Fibroblast of gingiva (primary cell): ENCODE measurements around the gene TRMT1.
"Not testable (repeated sequence)": the region's sequence is repeated elsewhere in the genome, so short reads cannot be mapped to it uniquely, and the experiment has no call there.

Source experiments
- DNase-seq: peaks from one replicate; pipeline ENCODE4 v3.0.0-alpha.2; 2011; ENCODE audit warnings: low read depth

Gene TRMT1

DNA sequence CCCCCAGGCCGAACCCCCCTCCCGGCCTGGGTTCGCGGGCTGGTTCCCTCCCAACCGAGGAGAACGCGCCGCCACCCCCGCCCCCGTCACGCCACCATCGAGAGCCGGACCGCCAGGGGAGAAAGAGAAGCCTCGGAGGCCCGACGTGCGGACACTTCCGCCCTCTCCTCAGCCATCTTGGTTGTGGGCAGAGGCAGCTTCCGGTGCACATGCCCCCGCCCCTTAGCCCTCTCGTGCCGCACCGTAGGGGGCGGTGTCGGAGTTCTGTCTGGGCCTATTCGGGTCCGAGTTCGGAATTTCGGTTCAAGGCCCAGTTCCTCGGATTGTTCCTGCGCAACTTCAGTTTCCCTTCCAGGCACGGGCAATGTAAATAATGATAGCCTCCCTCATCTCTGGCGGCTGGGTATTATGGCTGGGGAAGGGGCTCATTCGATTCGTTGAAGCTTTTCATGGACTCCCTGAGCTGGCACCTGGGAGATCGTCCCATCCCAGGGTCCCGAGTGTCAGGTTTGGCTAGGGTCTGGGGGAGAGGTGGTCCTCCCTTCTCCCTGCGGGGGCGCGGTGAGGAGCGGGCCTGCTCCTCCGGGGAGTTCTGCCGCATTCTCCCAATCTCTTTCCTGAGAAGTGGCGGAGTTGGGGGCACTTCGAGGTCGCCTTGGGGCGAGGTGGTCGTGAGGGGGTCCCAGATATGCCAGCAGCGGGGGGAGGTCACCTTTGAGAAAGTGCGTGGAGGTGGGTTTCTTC, 33.8 kb upstream of the TRMT1 start, which contains the start of the genes IER2 and STX10:
Gene IER2, plus strand, starts transcription at position 225 of the 744 bp plus-strand sequence. CDS start 2,776 bp downstream, outside the sequence.
Gene STX10, minus strand, starts transcription at position 189 of the 744 bp plus-strand sequence. CDS start 202 bp downstream, outside the sequence.
- DNase-seq = peak; percentile 96

DNA sequence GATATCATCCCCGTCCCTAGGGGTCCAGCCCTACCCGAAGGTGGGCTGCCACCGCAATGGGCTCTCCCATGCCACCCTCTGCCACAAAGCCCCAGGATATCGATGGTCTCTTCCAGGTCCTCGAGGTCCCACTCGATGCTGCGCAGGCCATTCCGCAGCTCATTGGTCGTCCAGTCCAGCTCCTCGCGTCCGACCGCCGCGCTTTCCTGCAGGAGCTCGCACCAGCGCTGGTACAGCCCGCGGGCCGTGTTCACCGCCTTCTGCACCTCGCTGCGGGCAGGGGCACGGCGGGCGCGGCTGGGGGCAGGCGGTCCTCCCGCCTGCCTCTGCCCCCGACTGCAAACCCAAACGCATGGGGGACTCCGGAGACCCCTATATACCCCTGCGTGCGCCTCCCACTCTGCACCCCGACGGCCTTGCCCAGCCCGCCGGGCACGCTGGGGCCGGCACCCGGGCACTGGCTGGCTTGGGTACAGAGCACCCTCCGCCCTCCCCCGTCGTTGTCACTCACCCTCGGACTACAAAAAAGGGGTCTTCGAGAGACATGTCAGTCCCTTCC, 33.2 kb upstream of the TRMT1 start:
- no peak for DNase-seq

DNA sequence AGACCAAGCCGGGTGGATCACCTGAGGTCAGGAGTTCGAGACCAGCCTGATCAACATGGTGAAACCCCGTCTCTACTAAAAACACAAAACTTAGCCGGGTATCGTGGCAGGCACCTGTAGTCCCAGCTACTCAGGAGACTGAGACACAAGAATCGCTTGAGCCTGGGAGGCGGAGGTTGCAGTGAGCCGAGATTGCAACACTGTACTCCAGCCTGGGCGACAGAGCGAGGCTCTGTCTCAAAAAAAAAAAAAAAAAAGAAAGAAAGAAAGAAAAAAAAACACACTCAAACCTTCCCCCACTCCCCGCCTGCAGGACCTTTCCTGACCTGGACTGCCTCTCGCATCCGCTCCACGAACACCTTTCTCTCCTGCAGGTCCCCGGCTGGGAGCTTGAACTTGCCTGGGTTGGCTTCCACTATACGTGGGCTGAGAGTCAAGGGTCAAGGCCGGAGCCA, 32.7 kb upstream of the TRMT1 start:
- DNase-seq = not testable (repeated sequence)

DNA sequence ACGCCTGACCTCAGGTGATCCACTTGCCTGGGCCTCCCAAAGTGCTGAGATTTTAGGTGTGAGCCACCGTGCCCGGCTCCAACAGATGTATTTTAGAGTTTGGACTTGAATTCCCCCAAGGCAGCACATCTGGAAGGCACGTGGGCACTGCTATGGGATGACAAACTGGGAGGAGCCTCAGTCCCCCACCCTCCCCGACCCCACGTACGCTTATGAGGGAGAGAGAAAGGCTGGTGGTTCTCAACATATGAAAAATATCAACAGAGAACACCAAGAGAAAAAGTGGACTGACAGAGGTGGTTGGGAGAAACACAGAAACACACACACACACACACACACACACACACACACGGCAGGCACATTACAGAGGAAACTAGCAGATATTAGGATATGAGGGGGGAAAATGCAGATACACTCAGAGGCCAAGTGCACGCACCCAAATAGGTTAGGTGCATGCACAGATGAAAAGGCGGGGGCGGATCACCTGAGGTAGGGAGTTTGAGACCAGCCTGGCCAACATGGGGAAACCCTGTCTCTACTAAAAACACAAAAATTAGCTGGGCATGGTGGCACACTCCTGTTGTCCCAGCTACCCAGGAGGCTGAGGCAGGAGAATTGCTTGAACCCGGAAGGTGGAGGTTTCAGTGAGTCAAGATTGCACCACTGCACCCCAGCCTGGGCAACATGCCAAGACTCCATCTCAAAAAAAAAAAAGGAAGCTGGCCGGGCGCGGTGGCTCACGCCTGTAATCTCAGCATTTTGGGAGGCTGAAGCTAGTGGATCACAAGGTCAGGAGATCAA, 30.4 kb upstream of the TRMT1 start:
- DNase-seq = peak; percentile 46

DNA sequence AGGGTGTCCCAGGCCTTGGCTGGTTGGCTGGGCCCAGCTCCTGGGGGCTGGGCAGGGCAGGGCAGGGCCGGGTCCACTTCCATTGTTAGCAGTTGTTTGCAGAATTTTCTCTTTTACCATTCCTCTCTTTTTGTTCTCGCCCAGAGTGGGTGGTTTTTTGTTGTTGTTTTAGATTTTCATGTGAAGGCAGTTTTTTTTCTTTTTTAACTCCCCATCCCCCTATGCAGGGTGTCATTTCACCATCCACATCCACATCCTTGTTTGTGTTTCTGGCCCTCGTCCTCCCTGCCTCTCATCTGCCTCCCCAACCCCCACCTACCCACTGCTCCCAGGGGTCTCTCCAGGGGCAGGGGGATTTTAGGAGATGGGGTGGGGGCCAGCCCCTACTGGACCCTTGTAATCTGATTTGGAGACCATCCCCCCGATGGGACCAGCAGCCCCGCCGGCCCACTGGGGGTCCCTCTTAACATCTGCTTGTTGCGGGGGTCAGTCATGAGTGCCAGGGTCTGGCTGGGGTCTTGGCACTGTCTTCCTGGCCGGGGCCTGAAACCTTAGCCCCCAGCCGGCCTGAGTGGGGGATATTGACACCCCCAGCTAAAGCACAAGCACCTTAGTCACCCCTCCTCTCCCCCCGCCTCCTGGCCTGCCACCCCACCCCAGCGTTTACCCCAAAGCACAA, 23.2 kb upstream of the TRMT1 start:
- no peak for DNase-seq

DNA sequence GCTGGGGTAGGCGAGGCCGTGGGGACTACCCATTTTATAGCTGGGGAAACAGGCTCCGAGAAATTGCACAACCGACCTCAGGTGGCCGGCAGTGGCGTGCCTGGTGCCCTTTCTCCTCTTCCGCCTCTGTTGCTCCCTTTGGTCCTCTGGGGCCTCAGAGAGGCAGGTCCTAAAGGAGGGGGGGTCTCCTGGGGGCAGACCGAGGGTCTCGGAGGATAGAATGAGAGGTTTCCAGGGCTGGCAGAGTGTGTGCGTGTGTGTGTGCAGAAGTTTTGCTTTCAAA, 22.3 kb upstream of the TRMT1 start:
- no peak for DNase-seq

DNA sequence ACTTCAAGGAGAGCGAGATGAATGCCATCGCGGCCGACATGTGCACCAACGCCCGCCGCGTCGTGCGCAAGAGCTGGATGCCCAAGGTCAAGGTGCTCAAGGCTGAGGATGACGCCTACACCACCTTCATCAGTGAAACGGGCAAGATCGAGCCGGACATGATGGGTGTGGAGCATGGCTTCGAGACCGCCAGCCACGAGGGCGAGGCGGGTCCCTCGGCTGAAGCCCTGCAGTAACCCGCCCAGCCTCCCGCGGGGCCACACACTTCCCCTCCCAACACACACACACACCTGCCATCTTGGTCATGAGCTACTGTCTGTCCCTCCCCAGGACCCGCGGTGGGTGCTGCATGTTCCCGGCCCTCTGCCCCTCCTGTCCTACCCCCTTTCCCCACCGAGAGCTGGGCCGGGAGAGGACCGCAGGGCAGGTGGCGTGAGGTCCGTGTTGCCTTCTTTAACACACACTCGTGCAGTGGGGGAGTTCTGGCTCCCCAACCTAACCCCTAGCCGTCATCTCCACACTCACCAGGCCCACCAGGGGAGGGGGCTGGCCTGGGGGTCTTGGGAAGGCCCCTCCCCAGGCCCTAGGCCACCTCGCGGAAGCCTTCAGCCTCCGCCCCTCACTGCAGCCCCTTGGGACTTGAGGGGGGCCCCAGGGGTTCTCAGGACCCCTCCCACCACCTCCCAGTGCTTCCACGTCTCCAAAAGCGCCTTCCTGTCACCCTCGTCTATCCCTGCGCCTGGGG, 21.8 kb upstream of the TRMT1 start:
- DNase-seq = no peak

DNA sequence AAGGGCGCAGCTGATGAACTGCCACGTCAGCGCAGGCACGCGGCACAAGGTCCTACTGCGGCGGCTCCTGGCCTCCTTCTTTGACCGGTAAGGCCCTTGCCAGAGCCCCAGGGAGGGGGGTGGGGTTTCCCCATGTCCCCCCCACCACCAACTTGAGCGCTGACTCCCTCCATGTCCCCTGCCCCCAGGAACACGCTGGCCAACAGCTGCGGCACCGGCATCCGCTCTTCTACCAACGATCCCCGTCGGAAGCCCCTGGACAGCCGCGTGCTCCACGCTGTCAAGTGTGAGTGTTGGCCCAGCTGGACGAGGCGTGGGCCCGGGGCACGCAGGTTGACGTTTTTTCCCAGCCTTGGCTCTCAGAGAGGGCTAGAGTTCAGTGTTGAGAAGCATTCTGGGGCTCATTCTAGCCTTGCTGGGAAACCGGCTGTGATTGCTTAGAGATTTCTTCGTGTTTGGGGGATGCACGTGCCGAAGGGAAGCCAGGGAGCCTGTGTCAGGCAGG, 20.8 kb upstream of the TRMT1 start:
- DNase-seq = no peak

DNA sequence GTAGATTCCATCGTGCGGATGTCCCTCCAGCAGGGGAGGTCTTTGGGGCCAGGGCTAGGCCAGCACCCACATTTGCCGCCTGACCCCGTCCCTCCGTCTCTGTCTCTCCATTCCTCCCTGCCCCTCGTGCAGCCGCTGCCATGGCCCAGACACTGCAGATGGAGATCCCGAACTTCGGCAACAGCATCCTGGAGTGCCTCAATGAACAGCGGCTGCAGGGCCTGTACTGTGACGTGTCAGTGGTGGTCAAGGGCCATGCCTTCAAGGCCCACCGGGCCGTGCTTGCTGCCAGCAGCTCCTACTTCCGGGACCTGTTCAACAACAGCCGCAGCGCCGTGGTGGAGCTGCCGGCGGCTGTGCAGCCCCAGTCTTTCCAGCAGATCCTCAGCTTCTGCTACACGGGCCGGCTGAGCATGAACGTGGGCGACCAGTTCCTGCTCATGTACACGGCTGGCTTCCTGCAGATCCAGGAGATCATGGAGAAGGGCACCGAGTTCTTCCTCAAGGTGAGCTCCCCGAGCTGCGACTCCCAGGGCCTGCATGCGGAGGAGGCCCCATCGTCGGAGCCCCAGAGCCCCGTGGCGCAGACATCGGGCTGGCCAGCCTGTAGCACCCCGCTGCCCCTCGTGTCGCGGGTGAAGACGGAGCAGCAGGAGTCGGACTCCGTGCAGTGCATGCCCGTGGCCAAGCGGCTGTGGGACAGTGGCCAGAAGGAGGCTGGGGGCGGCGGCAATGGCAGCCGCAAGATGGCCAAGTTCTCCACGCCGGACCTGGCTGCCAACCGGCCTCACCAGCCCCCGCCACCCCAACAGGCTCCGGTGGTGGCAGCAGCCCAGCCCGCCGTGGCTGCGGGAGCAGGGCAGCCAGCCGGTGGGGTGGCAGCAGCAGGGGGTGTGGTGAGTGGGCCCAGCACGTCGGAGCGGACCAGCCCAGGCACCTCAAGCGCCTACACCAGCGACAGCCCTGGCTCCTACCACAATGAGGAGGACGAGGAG, 18.8 kb upstream of the TRMT1 start:
- no peak for DNase-seq

DNA sequence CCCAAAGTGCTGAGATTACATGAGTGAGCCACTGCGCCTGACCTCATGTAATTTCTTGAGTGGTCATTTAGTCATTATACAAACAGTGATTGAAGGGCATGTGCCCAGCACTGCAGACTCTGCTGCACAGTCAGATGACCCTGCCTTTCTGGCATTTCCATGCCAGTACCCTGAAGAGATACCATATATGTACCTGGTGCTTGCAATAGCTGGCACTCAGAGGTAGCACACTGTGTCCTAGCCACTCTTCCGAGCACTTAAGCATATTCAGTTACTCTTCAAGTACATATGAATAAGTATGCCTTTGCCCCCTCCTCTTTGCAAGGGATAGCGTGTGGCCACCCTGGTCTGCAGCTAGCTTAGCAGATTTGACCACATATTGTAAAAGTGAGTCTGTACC, 18.1 kb upstream of the TRMT1 start:
- DNase-seq = no peak

DNA sequence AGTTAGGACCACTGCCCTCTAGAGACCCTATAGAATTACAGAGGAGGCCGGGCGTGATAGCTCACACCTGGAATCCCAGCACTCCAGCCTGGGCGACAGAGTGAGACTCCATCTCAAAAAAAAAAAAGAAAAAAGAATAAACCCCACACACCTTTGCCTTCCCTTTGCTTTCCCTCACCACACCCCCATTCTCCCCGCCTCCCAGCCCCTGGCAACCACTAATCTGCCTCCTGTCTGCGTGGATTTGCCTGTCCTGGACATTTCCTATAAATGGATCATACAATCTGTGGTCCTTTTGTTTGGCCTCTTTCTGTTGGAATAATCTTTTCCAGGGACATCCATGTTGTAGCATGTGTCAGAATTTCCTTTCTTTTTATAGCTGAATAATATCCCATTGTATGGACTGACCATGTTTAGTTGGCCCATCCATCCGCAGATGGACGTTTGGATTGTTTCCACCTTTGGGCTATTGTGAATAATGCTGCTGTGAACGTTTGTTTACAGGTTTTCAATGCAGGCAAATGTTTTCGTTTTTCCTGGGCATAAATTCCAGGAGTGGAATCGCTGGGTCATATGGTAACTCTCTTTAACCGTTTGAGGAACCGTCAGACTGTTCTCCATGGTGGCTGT, 16.8 kb upstream of the TRMT1 start:
- no peak for DNase-seq

DNA sequence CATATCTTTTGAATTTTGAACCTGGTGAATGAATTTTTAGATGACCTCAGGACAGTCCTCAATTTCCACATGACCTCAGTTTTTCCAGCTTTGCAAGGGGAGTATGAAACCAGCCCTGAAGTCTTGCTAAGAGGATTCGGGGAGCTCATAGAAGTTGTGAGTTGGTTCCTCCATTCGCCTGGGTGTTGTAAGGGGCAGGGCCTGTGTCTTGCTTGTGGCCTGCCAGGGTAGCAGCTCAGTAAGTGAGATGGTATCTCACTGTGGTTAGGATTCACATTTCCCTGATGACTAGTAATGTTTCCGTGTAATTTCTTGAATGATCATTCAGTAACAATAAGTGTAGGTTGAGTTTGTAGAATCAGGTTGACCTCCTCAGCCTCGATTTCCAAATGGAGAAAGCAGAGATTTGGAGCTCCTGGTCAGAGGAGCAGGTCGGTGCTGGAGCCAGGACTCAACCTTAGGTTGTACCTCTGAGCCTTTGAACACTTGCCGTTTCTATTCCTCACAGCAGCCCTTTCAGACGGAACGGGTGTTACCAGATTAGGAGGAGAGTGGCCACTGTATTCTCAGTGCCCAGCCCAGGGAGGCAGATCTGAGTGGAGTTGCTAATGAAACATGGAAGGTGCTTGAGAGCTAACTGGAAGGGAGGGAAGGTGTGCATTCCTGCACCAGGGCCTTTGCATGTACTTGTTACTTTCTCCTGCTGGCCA, 16.1 kb upstream of the TRMT1 start:
- DNase-seq = peak; percentile 43

DNA sequence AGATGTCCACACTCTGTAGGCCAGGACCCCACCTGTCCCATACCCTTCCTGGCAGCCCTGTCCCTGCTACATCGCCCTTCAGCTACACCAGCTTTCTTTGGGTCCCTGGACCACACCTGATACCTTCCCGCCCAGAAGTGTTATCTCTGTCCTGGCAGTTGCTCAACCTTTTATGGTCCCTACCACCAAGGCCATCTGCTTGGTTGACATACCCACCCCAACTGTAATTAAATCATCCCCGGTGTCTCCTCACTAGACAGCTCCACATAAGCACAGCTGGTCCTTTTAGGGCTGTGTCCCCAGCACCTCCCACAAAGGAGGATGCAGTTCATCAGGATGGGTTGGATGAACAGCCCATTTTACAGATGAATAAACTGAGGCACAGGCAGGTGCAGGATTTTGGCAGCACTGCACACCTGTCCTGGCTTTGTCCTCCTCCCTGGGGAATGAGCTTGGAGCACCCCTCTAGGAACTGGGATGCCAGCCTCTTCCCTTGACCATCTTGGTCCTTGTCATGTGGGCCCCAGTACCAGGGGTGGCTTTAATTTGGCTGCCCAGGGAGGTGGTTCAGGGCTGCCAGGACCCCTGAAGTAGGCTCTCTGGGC, 14.4 kb upstream of the TRMT1 start:
- DNase-seq = no peak

DNA sequence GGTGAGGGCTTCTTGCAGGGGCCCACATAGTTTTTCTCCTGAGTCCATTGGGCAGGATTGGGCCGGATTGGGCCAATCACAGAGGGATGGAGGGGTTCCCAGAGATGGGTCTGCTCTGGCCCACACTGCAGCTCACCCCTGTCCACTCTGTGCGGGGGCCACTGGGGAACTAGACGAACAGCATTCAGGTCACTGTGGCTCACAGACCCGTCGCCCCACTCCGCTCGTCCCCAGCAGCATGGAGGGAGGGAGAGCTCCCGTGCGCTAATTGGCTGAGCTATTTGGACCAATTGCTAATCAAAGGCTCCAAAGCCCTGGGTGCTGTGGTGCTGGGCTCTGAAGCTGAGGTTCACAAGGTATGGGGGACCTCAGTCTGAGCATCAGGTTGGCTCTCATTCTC, 12.8 kb upstream of the TRMT1 start:
- DNase-seq = no peak

DNA sequence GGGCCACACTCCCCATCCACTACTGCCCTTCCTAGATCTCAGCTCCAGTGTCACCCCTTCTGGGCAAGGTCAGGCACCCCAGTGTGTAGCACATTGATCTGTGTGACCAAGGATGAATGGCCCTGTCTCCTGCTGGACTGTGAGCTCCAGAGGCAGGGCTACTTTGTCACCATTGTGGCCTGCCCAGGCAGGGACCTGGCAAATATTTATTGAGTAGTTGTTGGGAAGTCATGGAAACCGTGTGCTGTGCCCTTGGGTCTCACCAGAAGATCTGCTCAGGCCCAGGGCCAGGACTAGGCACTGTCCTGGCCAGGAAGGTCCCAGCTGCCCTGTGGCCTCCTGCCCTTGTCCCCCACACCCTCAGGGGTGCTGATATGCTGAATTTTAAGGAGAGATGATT, 12.0 kb upstream of the TRMT1 start:
- no peak for DNase-seq

DNA sequence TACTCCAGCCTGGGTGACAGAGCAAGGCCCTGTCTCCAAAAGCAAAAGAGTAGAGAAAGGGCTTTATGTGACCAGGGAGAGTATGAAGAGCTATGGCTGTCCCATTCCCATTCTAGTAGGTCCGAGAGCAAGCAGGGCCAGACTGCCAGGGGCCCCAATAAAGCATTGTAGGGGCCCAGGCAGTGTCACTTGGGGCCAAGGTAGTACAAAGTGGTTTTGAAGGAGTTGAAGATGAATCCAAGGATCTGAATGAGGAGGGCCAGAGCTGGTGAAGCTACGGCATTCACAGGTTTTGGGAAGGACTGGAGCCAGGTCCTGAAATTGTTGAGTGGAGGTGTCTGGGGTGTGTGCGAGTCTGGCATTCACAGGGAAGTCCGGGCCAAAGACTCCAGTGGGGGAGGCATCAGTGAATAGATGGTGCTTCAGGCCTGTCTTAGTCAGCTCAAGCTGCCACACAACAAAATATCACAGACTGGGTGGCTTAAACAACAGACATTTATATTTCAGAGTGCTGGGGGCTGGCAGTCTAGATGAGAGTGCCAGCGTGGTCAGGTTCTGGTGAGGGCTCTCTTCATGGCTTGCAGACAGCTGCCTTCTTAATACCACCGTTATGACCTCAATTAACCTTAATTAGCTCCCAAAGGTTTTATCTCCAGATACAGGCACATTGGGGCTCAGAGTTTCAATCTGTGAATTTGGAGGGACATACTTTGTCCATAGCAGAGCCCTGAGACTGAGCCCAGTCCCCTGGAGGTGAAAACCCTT, 11.5 kb upstream of the TRMT1 start:
- no peak for DNase-seq

DNA sequence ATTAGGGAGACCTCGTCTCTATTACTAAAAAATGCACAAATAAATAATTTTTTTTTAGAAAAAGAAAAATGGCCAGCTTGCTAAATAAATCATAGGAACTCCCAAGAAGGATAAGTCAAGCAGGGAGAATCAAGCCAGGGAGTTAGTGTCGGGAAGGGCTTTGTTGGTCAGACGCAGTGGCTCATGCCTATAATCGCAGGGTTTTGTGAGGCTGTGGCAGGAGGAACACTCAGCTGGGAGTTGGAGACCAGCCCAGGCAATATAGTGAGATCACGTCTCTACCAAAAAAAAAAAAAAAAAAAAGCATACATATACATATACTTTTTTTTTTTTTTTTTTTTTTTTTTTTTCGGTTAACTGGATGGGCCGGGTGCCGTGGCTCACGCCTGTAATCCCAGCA, 10.5 kb upstream of the TRMT1 start:
- DNase-seq = no peak
